ENCODE data around the gene CABP7. TPM values are rescaled to one million over a fixed set of nuclear protein-coding genes. Genes with fewer than 3 reads are reported as not detected.

Gene CABP7
- total RNA-seq, 1 experiment from 2014 or later = 2.1 TPM

GRCh38 chr22:29718949-29719898, 579 bp upstream of the CABP7 start:
- ChIA-PET POLR2A (no interaction called here), CTCF (no interaction called here)
- ATAC-seq (no peak), DNase-seq (ENCODE audit: low read depth, low spot score) (no peak)
- in situ Hi-C loops (cut with HindIII; ENCODE audit: low pct_unique_long_range_greater_than_20kb, low sequenced_read_pairs) (no loop called here), intact Hi-C loops (cut with micrococcal nuclease; ENCODE audit: unreplicated experiment) (no loop called here)
- no peaks in the 10 kb centered on the region for H3K27me3 ChIP-seq (ENCODE audit: control insufficient read depth, insufficient read depth, low read length)
- no peak overlapping the region for H3K27ac ChIP-seq (ENCODE audit: low read length)
- no peaks in the 10 kb centered on the region for H3K4me1 ChIP-seq (ENCODE audit: control insufficient read depth, insufficient read depth, low read length)
- TF ChIP-seq CTCF (IDR thresholded peaks at IDR 0.05) (no peak), REST (IDR thresholded peaks at IDR 0.05; ENCODE audit: insufficient read depth in 1 of 2, low read depth in 2 of 2, low read length in 1 of 2) (no peak), POLR2AphosphoS5 (IDR thresholded peaks at IDR 0.05; ENCODE audit: low read depth, low read length) (no peak), TCF7L2 (IDR thresholded peaks at IDR 0.05; ENCODE audit: low read depth, low read length) (no peak), SIN3A (IDR thresholded peaks at IDR 0.05; ENCODE audit: borderline replicate concordance, insufficient read depth, low read depth, low read length) (no peak)
- no peaks in the 10 kb centered on the region for H3K9me3 ChIP-seq (ENCODE audit: control insufficient read depth, insufficient read depth, low read depth, low read length)
- H3K36me3 ChIP-seq (ENCODE audit: control insufficient read depth, insufficient read depth, low read length) = no peaks in the 10 kb centered on the region
- no peak overlapping the region for H3K4me3 ChIP-seq (ENCODE audit: low read depth in 2 of 2, low read length in 2 of 2)
- BruUV-seq (replicated peaks) = no TSS peak

- no TSS peak for BruUV-seq (replicated peaks)
- Histone ChIP-seq H3K9me3 (ENCODE audit: control insufficient read depth, insufficient read depth, low read depth, low read length) (no peaks in the 10 kb centered on the region), H3K4me3 (ENCODE audit: low read depth in 2 of 2, low read length in 2 of 2) (no peak overlapping the region), H3K36me3 (ENCODE audit: control insufficient read depth, insufficient read depth, low read length) (no peaks in the 10 kb centered on the region), H3K27ac (ENCODE audit: low read length) (no peak overlapping the region), H3K27me3 (ENCODE audit: control insufficient read depth, insufficient read depth, low read length) (no peaks in the 10 kb centered on the region), H3K4me1 (ENCODE audit: control insufficient read depth, insufficient read depth, low read length) (no peaks in the 10 kb centered on the region)
- POLR2A ChIA-PET = no interaction called here
- no peak for ATAC-seq
- DNase-seq (ENCODE audit: low read depth, low spot score) = no peak
- in situ Hi-C loops (cut with HindIII; ENCODE audit: low pct_unique_long_range_greater_than_20kb, low sequenced_read_pairs) (no loop called here), intact Hi-C loops (cut with micrococcal nuclease; ENCODE audit: unreplicated experiment) (no loop called here)
- CTCF ChIA-PET = no interaction called here
- no peak for TF ChIP-seq POLR2AphosphoS5 (IDR thresholded peaks at IDR 0.05; ENCODE audit: low read depth, low read length)
- TF ChIP-seq SIN3A (IDR thresholded peaks at IDR 0.05; ENCODE audit: borderline replicate concordance, insufficient read depth, low read depth, low read length) = no peak
- no peak for TF ChIP-seq CTCF (IDR thresholded peaks at IDR 0.05)
- no peak for TF ChIP-seq TCF7L2 (IDR thresholded peaks at IDR 0.05; ENCODE audit: low read depth, low read length)
- TF ChIP-seq REST (IDR thresholded peaks at IDR 0.05; ENCODE audit: insufficient read depth in 1 of 2, low read depth in 2 of 2, low read length in 1 of 2) = no peak
Measured at GRCh38 chr22:29720811-29721323, 1.1 kb downstream of the CABP7 start.

Data from Panc1 (cell line).